ENCODE measurements around the gene TRMT112. TPM values are rescaled to one million over a fixed set of nuclear protein-coding genes. Genes with fewer than 3 reads are reported as not detected.

TRMT112 gene
- total RNA-seq, 6 experiments from 2014 or later: 246 to 269 (median 261) TPM

DNA sequence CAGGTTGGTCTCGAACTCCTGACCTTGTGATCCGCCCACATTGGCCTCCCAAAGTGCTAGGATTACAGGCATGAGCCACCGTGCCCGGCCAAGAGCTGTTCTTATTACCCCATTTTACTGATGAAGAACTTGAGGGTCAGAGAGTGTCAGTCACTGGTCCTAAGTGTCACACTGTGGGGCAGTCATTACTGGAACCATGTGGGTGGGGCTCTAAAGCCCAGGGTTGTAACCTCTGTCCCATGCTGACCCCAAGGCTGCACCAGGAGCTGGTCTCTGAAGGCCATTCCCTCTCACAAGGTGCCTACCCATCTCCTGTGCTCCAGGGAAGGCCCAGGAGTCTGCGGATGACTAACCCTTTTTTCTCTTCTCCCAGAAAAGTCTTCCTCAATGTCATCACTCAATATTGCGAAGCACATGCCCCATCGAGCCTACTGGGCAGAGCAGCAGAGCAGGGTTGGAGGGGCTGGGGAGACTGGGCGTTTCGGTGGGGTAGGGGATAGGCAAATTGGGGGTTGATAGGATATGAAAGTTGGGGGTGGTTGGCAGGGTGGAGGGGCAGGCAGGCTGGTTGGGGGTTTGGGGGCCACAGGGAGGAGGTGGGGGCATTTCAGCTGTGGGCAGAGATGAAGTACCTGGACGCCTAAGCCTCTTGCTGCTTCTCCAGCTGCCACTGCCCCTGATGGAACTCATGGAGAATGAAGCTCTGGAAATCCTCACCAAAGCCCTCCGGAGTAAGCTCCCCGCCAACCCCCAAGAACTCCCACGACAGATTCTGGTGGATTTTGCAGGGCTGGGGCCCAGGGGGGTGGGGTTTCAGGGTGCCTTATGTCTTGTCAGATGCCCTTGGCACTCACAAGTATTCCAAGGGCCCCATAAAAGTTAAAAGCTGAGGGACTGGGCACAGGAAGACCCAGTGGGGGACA lies 14.0 kb downstream of the TRMT112 start:
- no peaks in the 10 kb centered on the region for H3K36me3 Mint-ChIP-seq (ENCODE audit: low read depth)
- no peaks in the 10 kb centered on the region for H3K9me3 Mint-ChIP-seq
- H3K4me3 Mint-ChIP-seq: no peak overlapping the region
- H3K4me1 Mint-ChIP-seq (ENCODE audit: low read depth): peaks cover 26% of the 10 kb centered on the region
- DNase-seq: no peak
- TF ChIP-seq, protein P1, sequence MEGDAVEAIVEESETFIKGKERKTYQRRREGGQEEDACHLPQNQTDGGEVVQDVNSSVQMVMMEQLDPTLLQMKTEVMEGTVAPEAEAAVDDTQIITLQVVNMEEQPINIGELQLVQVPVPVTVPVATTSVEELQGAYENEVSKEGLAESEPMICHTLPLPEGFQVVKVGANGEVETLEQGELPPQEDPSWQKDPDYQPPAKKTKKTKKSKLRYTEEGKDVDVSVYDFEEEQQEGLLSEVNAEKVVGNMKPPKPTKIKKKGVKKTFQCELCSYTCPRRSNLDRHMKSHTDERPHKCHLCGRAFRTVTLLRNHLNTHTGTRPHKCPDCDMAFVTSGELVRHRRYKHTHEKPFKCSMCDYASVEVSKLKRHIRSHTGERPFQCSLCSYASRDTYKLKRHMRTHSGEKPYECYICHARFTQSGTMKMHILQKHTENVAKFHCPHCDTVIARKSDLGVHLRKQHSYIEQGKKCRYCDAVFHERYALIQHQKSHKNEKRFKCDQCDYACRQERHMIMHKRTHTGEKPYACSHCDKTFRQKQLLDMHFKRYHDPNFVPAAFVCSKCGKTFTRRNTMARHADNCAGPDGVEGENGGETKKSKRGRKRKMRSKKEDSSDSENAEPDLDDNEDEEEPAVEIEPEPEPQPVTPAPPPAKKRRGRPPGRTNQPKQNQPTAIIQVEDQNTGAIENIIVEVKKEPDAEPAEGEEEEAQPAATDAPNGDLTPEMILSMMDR (IDR thresholded peaks at IDR 0.05): no peak
- H3K27me3 Mint-ChIP-seq (ENCODE audit: insufficient read depth): peaks cover 23% of the 10 kb centered on the region
- no peak overlapping the region for H3K27ac Mint-ChIP-seq

DNA sequence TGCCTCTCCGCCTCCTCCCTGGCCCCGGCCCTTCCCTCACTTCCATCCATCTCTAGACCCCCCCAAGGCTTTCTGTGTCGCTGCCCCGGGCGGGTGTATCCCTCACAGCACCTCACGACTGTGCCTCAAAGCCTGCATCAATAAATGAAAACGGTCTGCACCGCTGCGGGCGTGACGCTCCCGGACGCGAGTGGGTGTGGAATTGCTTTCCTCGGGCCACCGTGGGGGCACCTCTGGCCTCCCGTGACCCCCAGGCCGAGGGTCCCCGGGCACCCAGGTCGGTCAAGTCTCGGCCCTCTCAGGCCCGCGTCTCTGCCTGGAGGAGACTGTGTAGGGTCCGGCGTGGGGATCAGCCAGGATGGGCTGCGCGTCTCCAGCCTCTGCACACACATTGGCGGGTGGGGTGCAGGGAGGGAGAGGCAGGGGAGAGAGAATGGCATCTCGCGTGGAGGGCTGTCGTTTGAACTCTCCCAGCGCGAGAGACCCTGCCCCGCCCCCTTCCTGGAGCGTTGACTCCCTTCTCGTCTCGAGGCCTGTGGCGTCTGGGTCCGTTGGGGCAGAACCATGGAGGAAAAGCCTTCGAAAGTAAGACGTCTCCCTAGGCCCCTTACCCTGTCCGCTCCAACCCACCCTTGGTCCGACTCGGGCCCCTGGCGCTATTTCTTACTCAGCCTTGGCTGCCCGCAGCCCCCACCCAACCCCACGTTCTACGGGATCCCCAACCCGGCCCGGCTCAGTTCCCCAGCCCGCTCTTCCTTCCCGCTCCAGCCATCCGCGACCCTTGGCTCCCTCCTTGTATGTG lies 17.3 kb downstream of the TRMT112 start, which contains the start of gene CATSPERZ:
CATSPERZ (plus strand) TSS at position 512 of the 802 bp plus-strand sequence; CDS start at position 565, 53 bp downstream.
- peaks cover 48% of the 10 kb centered on the region for H3K27me3 Mint-ChIP-seq (ENCODE audit: insufficient read depth)
- TF ChIP-seq, protein P1 (IDR thresholded peaks at IDR 0.05): no peak

GRCh38 chr11:64298966-64299846 lies 18.2 kb downstream of the TRMT112 start:
- DNase-seq: no peak
- H3K4me1 Mint-ChIP-seq (ENCODE audit: low read depth): peaks cover 11% of the 10 kb centered on the region
- no peak overlapping the region for H3K27ac Mint-ChIP-seq
- H3K9me3 Mint-ChIP-seq: no peaks in the 10 kb centered on the region
- H3K27me3 Mint-ChIP-seq (ENCODE audit: insufficient read depth): peaks cover 56% of the 10 kb centered on the region
- peak overlapping the region; percentile 78; the same call in 1 of the 2 replicates for H3K4me3 Mint-ChIP-seq
- TF ChIP-seq, protein P1 (IDR thresholded peaks at IDR 0.05): no peak
- H3K36me3 Mint-ChIP-seq (ENCODE audit: low read depth): no peaks in the 10 kb centered on the region

More for the DNA sequence above, 17.3 kb downstream of the TRMT112 start, which contains the start of gene CATSPERZ:
- Mint-ChIP-seq H3K36me3 (ENCODE audit: low read depth) (no peaks in the 10 kb centered on the region), H3K9me3 (no peaks in the 10 kb centered on the region), H3K4me1 (ENCODE audit: low read depth) (peaks cover 18% of the 10 kb centered on the region), H3K27ac (no peak within 1 kb of the TSS), H3K4me3 (peak within 1 kb of the TSS; percentile 78)
- DNase-seq: no peak

GRCh38 chr11:64297699-64298358 lies 19.5 kb downstream of the TRMT112 start:
- DNase-seq: no peak
- H3K9me3 Mint-ChIP-seq: no peaks in the 10 kb centered on the region
- no peak overlapping the region for H3K4me3 Mint-ChIP-seq
- H3K27ac Mint-ChIP-seq: no peak overlapping the region
- H3K27me3 Mint-ChIP-seq (ENCODE audit: insufficient read depth): peaks cover 69% of the 10 kb centered on the region
- H3K4me1 Mint-ChIP-seq (ENCODE audit: low read depth): peaks cover 8% of the 10 kb centered on the region
- no peaks in the 10 kb centered on the region for H3K36me3 Mint-ChIP-seq (ENCODE audit: low read depth)
- TF ChIP-seq, protein P1 (IDR thresholded peaks at IDR 0.05): no peak

All from HFFc6 (cell line).